GM19023 (cell line): Measurements from ENCODE around the gene SHANK2.

Experiments
- ATAC-seq: cut with Tn5 transposase; IDR thresholded peaks from one replicate; pipeline ENCODE4 v1.9.1; 2021; ENCODE audit warnings: mild to moderate bottlenecking, moderate library complexity; ENCODE audit not compliant: unreplicated experiment

SHANK2 gene

GRCh38 chr11:71202966-71203365, 49.4 kb downstream of the SHANK2 start:
- no peak for ATAC-seq

- no peak for ATAC-seq
These were observed 49.8 kb downstream of the SHANK2 start for GRCh38 chr11:71202598-71202944.
